ENCODE data around the gene PNPLA2. TPM values are rescaled to one million over a fixed set of nuclear protein-coding genes. Genes with fewer than 3 reads are reported as not detected.

PNPLA2 gene
- total and polyA plus RNA-seq, 2 donors: 10.5 to 83.6 TPM

GRCh38 chr11:820655-821511 lies 2.2 kb downstream of the PNPLA2 start:
- peaks cover 18 to 43% of the 10 kb centered on the region in 2 donors for H3K36me3 ChIP-seq (ENCODE audit: control insufficient read depth in 2 of 2, insufficient read depth in 2 of 2, low read length in 1 of 2)
- H3K4me3 ChIP-seq (ENCODE audit: low read length in 2 of 2): peak overlapping the region; percentile 52 to 95
- H3K9me3 ChIP-seq (ENCODE audit: control insufficient read depth in 2 of 2, insufficient read depth in 1 of 2, low read length in 1 of 2): no peaks in the 10 kb centered on the region
- peak overlapping the region in 1 of 2 donors; percentile 70 for H3K27ac ChIP-seq (ENCODE audit: low read depth in 1 of 2, low read length in 1 of 2)
- DNase-seq (ENCODE audit: low read depth in 6 of 9, low spot score in 9 of 9): no peak
- WGBS: 88% methylated on average over 11 of the region's 11 CpGs
- peaks cover 12 to 38% of the 10 kb centered on the region in 2 donors for H3K4me1 ChIP-seq (ENCODE audit: control insufficient read depth in 2 of 2, insufficient read depth in 2 of 2, low read length in 2 of 2)
- H3K27me3 ChIP-seq (ENCODE audit: control insufficient read depth in 2 of 2, insufficient read depth in 1 of 2, low read length in 1 of 2): peaks cover under 1 to 9% of the 10 kb centered on the region in 2 donors

- 82% methylated on average over 22 of the region's 22 CpGs for WGBS
- Histone ChIP-seq H3K36me3 (ENCODE audit: control insufficient read depth in 2 of 2, insufficient read depth in 2 of 2, low read length in 1 of 2) (peaks cover 18 to 41% of the 10 kb centered on the region in 2 donors), H3K4me3 (ENCODE audit: low read length in 2 of 2) (no peak overlapping the region), H3K9me3 (ENCODE audit: control insufficient read depth in 2 of 2, insufficient read depth in 1 of 2, low read length in 1 of 2) (no peaks in the 10 kb centered on the region), H3K27me3 (ENCODE audit: control insufficient read depth in 2 of 2, insufficient read depth in 1 of 2, low read length in 1 of 2) (peaks cover 7 to 18% of the 10 kb centered on the region in 2 donors), H3K4me1 (ENCODE audit: control insufficient read depth in 2 of 2, insufficient read depth in 2 of 2, low read length in 2 of 2) (peaks cover 12 to 47% of the 10 kb centered on the region in 2 donors), H3K27ac (ENCODE audit: low read depth in 1 of 2, low read length in 1 of 2) (no peak overlapping the region)
- DNase-seq (ENCODE audit: low read depth in 6 of 9, low spot score in 9 of 9): no peak
Observed at GRCh38 chr11:821512-822371, 3.0 kb downstream of the PNPLA2 start.

GRCh38 chr11:823441-824291 lies 5.0 kb downstream of the PNPLA2 start:
- 97% methylated on average over 53 of the region's 53 CpGs for WGBS
- H3K27ac ChIP-seq (ENCODE audit: low read depth in 1 of 2, low read length in 1 of 2): no peak overlapping the region

DNA sequence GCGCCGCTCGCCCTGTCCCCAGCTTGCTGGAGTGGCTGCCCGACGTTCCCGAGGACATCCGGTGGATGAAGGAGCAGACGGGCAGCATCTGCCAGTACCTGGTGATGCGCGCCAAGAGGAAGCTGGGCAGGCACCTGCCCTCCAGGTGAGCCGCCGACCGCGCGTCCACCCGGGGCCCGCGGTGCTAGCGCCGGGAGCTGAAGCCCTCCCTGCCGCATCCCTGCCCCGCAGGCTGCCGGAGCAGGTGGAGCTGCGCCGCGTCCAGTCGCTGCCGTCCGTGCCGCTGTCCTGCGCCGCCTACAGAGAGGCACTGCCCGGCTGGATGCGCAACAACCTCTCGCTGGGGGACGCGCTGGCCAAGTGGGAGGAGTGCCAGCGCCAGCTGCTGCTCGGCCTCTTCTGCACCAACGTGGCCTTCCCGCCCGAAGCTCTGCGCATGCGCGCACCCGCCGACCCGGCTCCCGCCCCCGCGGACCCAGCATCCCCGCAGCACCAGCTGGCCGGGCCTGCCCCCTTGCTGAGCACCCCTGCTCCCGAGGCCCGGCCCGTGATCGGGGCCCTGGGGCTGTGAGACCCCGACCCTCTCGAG lies 5.7 kb downstream of the PNPLA2 start:
- Histone ChIP-seq H3K27ac (ENCODE audit: low read depth in 1 of 2, low read length in 1 of 2) (no peak overlapping the region), H3K36me3 (ENCODE audit: control insufficient read depth in 2 of 2, insufficient read depth in 2 of 2, low read length in 1 of 2) (peaks cover 18 to 41% of the 10 kb centered on the region in 2 donors), H3K27me3 (ENCODE audit: control insufficient read depth in 2 of 2, insufficient read depth in 1 of 2, low read length in 1 of 2) (peaks cover 33 to 44% of the 10 kb centered on the region in 2 donors), H3K4me1 (ENCODE audit: control insufficient read depth in 2 of 2, insufficient read depth in 2 of 2, low read length in 2 of 2) (peaks cover 16 to 63% of the 10 kb centered on the region in 2 donors), H3K9me3 (ENCODE audit: control insufficient read depth in 2 of 2, insufficient read depth in 1 of 2, low read length in 1 of 2) (peaks cover 0 to 7% of the 10 kb centered on the region in 2 donors), H3K4me3 (ENCODE audit: low read length in 2 of 2) (no peak overlapping the region)
- 97% methylated on average over 59 of the region's 59 CpGs for WGBS
- DNase-seq (ENCODE audit: low read depth in 6 of 9, low spot score in 9 of 9): no peak

More at GRCh38 chr11:823441-824291, 5.0 kb downstream of the PNPLA2 start:
- H3K4me1 ChIP-seq (ENCODE audit: control insufficient read depth in 2 of 2, insufficient read depth in 2 of 2, low read length in 2 of 2): peaks cover 16 to 62% of the 10 kb centered on the region in 2 donors
- DNase-seq (ENCODE audit: low read depth in 6 of 9, low spot score in 9 of 9): no peak
- H3K9me3 ChIP-seq (ENCODE audit: control insufficient read depth in 2 of 2, insufficient read depth in 1 of 2, low read length in 1 of 2): peaks cover 0 to under 1% of the 10 kb centered on the region in 2 donors
- peaks cover 18 to 41% of the 10 kb centered on the region in 2 donors for H3K36me3 ChIP-seq (ENCODE audit: control insufficient read depth in 2 of 2, insufficient read depth in 2 of 2, low read length in 1 of 2)
- no peak overlapping the region for H3K4me3 ChIP-seq (ENCODE audit: low read length in 2 of 2)
- H3K27me3 ChIP-seq (ENCODE audit: control insufficient read depth in 2 of 2, insufficient read depth in 1 of 2, low read length in 1 of 2): peaks cover 25 to 37% of the 10 kb centered on the region in 2 donors

DNA sequence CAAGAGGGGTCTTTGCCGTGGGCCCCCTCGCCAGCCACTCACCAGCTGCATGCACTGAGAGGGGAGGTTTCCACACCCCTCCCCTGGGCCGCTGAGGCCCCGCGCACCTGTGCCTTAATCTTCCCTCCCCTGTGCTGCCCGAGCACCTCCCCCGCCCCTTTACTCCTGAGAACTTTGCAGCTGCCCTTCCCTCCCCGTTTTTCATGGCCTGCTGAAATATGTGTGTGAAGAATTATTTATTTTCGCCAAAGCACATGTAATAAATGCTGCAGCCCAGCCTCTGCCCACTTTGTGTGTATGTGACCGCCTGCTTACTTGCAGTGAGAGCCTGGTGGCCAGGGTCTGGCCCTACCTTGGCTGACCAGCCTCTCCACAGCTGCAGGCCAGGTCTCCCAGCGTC lies 6.2 kb downstream of the PNPLA2 start:
- Histone ChIP-seq H3K36me3 (ENCODE audit: control insufficient read depth in 2 of 2, insufficient read depth in 2 of 2, low read length in 1 of 2) (peaks cover 18 to 41% of the 10 kb centered on the region in 2 donors), H3K4me1 (ENCODE audit: control insufficient read depth in 2 of 2, insufficient read depth in 2 of 2, low read length in 2 of 2) (peaks cover 16 to 69% of the 10 kb centered on the region in 2 donors), H3K4me3 (ENCODE audit: low read length in 2 of 2) (no peak overlapping the region), H3K27ac (ENCODE audit: low read depth in 1 of 2, low read length in 1 of 2) (no peak overlapping the region), H3K9me3 (ENCODE audit: control insufficient read depth in 2 of 2, insufficient read depth in 1 of 2, low read length in 1 of 2) (peaks cover under 1 to 13% of the 10 kb centered on the region in 2 donors), H3K27me3 (ENCODE audit: control insufficient read depth in 2 of 2, insufficient read depth in 1 of 2, low read length in 1 of 2) (peaks cover 38 to 50% of the 10 kb centered on the region in 2 donors)
- DNase-seq (ENCODE audit: low read depth in 6 of 9, low spot score in 9 of 9): no peak
- 67% methylated on average over 11 of the region's 11 CpGs for WGBS

- Histone ChIP-seq H3K27me3 (ENCODE audit: control insufficient read depth in 2 of 2, insufficient read depth in 1 of 2, low read length in 1 of 2) (peaks cover 45 to 56% of the 10 kb centered on the region in 2 donors), H3K27ac (ENCODE audit: low read depth in 1 of 2, low read length in 1 of 2) (no peak overlapping the region), H3K9me3 (ENCODE audit: control insufficient read depth in 2 of 2, insufficient read depth in 1 of 2, low read length in 1 of 2) (peaks cover 3 to 18% of the 10 kb centered on the region in 2 donors), H3K4me1 (ENCODE audit: control insufficient read depth in 2 of 2, insufficient read depth in 2 of 2, low read length in 2 of 2) (peaks cover 10 to 69% of the 10 kb centered on the region in 2 donors), H3K4me3 (ENCODE audit: low read length in 2 of 2) (no peak overlapping the region), H3K36me3 (ENCODE audit: control insufficient read depth in 2 of 2, insufficient read depth in 2 of 2, low read length in 1 of 2) (peaks cover 18 to 40% of the 10 kb centered on the region in 2 donors)
- DNase-seq (ENCODE audit: low read depth in 6 of 9, low spot score in 9 of 9): no peak
- WGBS: 97% methylated on average over 12 of the region's 12 CpGs
Observed at GRCh38 chr11:825366-826226, 6.9 kb downstream of the PNPLA2 start.

GRCh38 chr11:826227-826621 lies 7.5 kb downstream of the PNPLA2 start:
- peaks cover 5 to 23% of the 10 kb centered on the region in 2 donors for H3K9me3 ChIP-seq (ENCODE audit: control insufficient read depth in 2 of 2, insufficient read depth in 1 of 2, low read length in 1 of 2)
- no peak overlapping the region for H3K4me3 ChIP-seq (ENCODE audit: low read length in 2 of 2)
- no peak overlapping the region for H3K27ac ChIP-seq (ENCODE audit: low read depth in 1 of 2, low read length in 1 of 2)
- 92% methylated on average over 9 of the region's 9 CpGs for WGBS
- peaks cover 7 to 69% of the 10 kb centered on the region in 2 donors for H3K4me1 ChIP-seq (ENCODE audit: control insufficient read depth in 2 of 2, insufficient read depth in 2 of 2, low read length in 2 of 2)
- DNase-seq (ENCODE audit: low read depth in 6 of 9, low spot score in 9 of 9): no peak
- H3K27me3 ChIP-seq (ENCODE audit: control insufficient read depth in 2 of 2, insufficient read depth in 1 of 2, low read length in 1 of 2): peaks cover 51 to 62% of the 10 kb centered on the region in 2 donors
- H3K36me3 ChIP-seq (ENCODE audit: control insufficient read depth in 2 of 2, insufficient read depth in 2 of 2, low read length in 1 of 2): peaks cover 18 to 37% of the 10 kb centered on the region in 2 donors

Measured in thymus (tissue), 11 donors.